Omental fat pad (tissue), 4 donors: Measurements from ENCODE around the gene PRR35. TPM values are rescaled to one million over a fixed set of nuclear protein-coding genes. Genes with fewer than 3 reads are reported as not detected.

Source experiments
- ATAC-seq: fragments of 150-250 bp; one replicate; pipeline ENCODE4 v1.9.1; 2016; ENCODE audit warnings: mild to moderate bottlenecking, moderate library complexity; ENCODE audit not compliant: low FRiP score
- DNase-seq: peaks from one replicate; pipeline ENCODE4 v3.0.0-alpha.2; 2019; ENCODE audit warnings: low spot score
- CTCF ChIP-seq, 3 donors: fragments of 450-650 bp; IDR thresholded peaks; one replicate each; pipeline ENCODE4 v1.5.1; 2016 to 2017; ENCODE audit warnings: antibody characterized with exemption in 3 of 3, mild to moderate bottlenecking in 3 of 3, moderate library complexity in 2 of 3
- total RNA-seq, 4 donors: library from RNA; depleted of rRNA; stranded (reverse); fragments of >200 nt; gene quantifications; one replicate each; pipeline ENCODE4 v1.1.0, GENCODE V29; 2016

The PRR35 gene
- total RNA-seq, 4 donors from 2014 or later = 0.19 TPM; not detected in 3

GRCh38 chr16:519425-519824 lies 40.8 kb upstream of the PRR35 start:
- ATAC-seq (no peak), DNase-seq (no peak)

GRCh38 chr16:519841-520687 lies 40.1 kb upstream of the PRR35 start:
- TF ChIP-seq CTCF (IDR thresholded peaks at IDR 0.05) = no peak
- no peak for ATAC-seq
- DNase-seq = no peak

More at GRCh38 chr16:519425-519824, 40.8 kb upstream of the PRR35 start:
- TF ChIP-seq CTCF (IDR thresholded peaks at IDR 0.05) = no peak

- ATAC-seq = no peak
- TF ChIP-seq CTCF (IDR thresholded peaks at IDR 0.05) = no peak
- no peak for DNase-seq
These were observed 39.3 kb upstream of the PRR35 start for GRCh38 chr16:520847-521246.

- ATAC-seq = no peak
- TF ChIP-seq CTCF (IDR thresholded peaks at IDR 0.05) = no peak
- no peak for DNase-seq
These were observed 38.6 kb upstream of the PRR35 start for GRCh38 chr16:521381-522210.

- DNase-seq = no peak
- no peak for TF ChIP-seq CTCF (IDR thresholded peaks at IDR 0.05)
- no peak for ATAC-seq
These were observed 37.7 kb upstream of the PRR35 start for GRCh38 chr16:522320-523096.

- DNase-seq (no peak), ATAC-seq (no peak)
- TF ChIP-seq CTCF (IDR thresholded peaks at IDR 0.05) = no peak
These were observed 37.0 kb upstream of the PRR35 start for GRCh38 chr16:523097-523741.
